ENCODE data around the gene MAMLD1.
A peak's percentile ranks its signal among the peaks of the same experiment; 100 is the strongest.

Gene MAMLD1

DNA sequence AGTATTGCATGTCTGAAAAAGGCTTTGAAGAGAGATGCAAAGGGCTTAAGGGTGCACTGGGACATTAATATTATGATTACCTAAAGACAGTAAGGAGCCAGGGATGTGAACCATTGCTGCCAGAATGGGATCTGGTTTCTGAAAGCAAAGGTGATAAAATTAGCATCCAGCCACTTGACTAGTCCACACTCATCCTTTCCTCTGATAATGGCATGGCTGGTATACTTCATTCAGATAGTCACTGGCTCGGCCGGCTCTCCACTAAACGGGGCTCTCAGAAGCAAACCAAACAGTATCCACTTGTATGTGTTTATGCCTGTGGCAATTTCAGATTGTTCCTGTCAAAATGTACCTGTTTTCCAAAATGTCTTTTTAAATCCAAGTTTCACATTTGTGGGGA lies 46.4 kb downstream of the MAMLD1 start:
- no peak for FAIRE-seq

DNA sequence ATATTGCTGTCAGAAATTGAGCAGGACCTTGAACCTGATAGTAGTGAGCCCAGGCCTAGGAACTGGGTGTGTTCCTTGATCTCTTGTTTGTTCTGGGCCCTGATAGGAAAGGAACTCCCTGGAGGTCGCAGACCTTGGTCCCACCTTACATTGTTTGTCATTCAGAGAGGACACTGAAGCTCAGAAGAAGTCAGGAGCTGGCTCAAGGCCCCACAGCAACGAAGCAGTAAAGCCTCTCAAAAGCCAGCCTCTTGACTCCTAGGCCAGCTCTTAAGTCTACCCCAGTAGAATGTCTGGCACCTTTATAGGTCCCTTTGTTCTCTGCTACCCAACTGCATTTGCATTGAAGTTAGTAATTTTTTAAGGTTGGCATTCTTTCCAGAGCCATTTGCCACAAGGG lies 46.8 kb downstream of the MAMLD1 start:
- FAIRE-seq = no peak

DNA sequence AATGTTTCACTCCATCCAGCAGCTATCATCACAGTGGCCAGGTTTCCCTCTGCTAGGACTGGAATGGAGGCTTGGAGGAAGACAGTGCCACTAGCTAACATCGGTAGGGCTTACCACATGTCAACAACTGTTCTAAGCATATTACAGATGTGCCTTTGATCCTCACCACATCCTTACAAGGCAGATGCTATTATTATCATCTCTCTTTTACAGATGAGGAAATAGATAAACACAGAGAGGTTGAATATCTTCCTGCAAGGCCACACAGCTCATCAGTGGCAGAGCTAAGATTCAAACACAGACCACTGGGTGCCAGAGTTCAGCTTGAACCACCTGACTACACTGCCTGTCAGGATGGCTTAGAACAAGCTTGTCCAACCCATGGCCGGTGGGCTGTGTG lies 47.4 kb downstream of the MAMLD1 start:
- no peak for FAIRE-seq

DNA sequence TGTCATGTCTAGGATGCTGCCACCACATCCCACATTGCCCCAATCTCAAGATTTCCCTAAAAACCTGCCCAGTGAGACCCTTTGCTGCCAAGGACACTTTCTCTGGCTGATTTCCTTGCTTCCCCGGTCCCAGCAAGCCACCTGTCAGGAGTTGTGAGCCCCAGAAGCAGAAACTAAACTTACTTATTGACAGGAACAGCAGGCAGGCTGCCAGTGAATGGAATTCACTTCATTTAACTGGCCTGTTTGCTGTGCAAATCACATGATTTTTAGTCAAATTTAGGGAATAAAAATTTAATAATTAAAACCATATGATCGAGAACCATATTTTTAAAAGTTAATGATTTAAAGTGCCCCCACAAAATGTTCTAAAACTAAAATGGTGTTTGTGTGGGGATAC lies 48.5 kb downstream of the MAMLD1 start:
- FAIRE-seq = no peak

DNA sequence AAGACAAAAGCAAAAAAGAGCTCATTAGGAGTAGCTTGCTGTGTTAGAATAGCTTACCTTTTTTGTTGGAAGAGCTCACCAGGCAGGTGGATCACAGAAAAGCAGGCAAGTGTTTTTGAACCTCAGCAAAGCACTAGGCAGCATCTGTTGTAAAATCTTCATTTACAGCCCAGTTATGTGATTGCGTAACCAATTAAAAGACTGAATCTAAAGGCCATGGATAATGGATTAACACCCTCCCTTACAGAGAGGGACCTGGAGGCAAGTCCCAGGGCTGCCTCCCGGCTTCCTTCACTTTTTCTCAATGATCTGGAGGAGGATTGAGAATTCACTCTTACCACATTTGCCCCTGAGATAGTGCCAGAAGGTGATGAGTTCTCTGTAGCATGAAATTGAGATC lies 51.1 kb downstream of the MAMLD1 start:
- FAIRE-seq = no peak

DNA sequence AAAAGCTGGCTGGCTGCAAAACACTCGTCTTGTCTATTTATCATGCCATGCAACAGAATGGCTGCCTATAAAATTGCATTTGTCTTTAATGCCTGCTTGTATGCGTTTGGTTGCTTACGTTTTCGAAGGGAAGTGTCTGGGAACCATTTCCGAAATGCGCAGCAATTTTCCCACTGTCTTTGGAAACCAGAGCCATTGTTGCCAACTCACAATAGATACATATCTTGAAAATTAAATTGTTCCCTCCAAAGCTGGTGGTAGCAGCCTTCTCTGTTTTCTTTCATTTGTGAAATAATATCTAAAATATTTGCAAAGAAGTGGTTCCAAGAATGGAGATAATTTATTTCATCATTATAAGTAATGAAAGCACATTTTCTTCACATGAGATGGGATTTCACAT lies 53.4 kb downstream of the MAMLD1 start:
- FAIRE-seq = no peak

DNA sequence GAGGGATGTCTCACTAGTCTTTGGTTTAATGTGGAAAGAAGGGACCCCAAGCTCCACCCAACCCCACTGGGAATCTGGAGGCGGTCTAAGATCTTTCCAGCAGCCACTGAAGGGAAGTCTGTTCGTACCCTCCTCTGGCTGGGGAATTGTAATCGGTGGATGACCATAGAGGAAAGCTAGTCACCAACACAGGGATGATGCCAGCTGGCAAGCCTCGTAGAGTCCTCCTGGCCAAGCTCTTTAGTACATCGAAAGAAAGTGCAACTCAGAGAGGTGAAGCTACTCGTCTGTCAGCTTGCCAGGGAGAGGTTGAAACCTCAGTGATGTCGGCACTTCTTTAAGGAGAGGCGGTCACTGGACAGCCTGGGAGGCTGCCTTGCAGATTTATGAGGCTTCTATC lies 58.7 kb downstream of the MAMLD1 start:
- FAIRE-seq = no peak

DNA sequence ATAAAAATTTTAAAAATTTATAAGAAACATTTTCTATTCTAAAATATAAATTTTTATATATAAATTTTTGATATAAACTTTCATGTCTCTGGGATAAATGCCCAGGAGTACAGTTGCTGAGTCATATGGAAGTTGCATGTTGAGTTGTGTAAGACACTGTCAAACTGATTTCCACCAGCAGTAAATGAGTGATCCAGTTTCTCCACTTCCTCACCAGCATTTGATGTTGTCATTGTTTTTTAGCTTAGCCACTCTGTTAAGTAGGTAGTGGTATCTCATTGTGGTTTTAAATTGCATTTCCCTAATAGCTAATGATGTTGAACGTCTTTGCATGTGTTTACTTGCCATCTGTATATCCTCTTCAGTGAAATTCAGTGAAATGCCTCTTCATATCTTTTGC lies 66.5 kb downstream of the MAMLD1 start:
- no peak for FAIRE-seq

DNA sequence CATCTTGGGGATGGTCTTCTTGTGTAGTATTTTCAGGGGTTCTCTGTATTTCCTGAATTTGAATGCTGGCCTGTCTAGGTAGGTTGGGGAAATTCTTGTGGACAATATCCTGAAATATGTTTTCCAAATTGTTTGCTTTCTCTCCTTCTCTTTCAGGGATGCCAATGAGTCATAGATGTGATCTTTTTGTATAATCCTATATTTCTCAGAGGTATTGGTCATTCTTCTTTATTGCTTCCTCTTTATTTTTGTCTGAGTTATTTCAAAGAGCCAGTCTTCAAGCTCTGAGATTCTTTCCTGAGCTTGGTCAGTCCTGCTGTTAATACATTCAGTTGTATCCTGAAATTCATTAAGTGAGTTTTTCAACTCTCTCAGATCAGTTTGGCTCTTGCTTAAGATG lies 73.1 kb downstream of the MAMLD1 start:
- no peak for FAIRE-seq

DNA sequence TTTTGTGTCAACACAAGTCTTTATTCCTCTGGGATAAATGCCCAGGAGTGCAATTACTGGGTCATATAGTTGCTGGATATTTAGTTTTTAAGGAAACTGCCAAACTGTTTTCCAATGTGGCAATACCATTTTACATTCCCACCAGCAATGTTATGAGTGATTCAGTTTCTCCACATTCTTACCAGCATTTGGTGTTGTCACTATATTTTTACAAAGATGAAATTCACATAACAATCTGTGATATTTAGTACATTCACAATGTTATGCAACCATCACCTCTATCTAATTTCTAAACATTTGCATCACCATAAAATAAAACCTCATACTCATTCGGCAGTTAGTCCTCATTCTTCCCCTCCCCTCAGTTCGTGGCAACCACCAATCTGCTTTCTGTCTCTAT lies 75.0 kb downstream of the MAMLD1 start:
- FAIRE-seq = no peak

DNA sequence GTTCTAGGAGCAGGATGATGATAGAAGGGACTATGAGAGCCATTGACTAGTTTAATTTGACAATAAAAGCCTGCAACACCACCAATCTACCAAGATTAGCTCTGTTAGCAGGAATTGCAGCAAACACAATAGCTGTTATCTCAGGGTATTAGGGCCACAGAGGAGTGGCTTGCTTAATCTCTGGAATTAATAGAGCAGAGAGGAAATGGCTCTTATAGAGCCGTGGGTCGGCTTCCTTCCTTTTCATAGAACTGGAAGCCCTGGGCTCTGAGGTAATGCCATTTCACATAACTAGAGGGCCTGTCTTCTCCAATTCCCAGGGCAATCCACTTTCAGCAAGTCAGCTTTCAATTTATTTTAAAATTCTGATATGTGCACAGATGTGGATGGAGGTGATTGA lies 83.0 kb downstream of the MAMLD1 start:
- FAIRE-seq = no peak

DNA sequence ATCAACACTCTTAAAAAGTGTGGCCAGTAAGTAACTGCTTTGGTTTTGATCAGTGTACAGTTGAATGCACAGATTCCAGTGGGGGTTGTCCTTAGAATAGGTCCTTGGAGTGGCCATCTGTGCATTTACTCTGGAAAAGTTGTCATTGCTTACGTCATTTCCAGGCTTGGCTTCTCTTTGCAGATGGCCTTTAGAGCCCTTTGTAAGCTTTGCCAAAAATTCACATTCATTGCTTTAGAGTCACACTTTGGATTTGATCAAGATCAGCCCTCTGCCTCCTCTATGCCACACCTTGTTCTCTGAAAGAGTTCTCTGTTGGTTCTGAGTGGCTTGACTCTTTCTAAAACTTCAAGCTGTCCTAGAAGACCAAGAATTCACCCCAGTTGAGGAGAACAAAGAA lies 83.9 kb downstream of the MAMLD1 start:
- FAIRE-seq = peak; percentile 53

DNA sequence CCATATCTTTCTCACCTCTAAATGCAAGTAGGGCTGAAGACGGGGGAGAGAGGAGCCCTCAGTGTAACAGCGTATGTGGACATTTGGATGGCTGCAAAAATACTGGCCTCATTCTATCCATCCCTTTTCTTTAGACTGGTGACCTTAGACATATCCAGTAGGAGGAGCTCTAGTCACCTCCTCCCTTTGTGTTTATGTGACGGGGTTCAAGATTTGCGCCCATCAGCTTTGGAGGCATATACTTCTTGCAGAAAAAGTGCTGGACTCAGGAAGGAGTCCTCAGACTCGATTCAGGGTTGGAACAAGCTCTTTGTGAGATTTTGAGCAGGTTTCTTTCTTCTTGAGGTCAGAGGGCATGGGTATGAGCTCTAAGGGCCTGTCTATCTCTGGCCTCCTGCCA lies 86.2 kb downstream of the MAMLD1 start:
- FAIRE-seq = no peak

DNA sequence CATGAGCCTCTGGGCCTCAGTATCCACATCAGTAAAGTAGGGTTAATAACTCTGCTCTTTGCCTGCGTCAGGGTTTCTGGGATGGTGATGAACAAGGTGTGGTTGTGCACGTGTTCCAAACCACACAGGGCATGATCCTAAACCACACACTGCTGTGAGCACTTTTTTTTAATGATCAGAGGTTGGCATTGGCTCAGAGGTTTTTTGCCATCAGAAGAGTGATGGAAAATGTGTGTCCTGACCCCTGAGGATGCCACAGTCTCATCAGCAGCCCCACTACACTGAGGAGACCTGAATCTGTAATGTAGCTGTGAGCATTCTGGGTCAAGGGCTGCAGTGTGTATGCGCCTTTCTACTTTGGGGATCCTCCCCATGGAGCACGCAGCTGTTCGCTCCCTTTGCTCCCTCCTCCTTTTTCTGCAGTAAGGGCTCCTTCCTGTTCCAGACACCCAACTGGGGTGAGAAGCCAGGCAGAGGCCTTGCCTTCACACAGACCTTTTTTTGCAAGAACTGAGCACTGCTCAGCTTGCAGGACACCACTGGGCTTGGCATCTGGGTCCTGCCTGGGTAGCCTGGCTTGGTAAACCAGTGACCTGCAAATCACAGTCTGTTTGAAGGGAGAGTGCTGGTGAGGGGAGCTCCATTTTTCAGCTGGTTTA lies 87.5 kb downstream of the MAMLD1 start:
- FAIRE-seq = no peak

DNA sequence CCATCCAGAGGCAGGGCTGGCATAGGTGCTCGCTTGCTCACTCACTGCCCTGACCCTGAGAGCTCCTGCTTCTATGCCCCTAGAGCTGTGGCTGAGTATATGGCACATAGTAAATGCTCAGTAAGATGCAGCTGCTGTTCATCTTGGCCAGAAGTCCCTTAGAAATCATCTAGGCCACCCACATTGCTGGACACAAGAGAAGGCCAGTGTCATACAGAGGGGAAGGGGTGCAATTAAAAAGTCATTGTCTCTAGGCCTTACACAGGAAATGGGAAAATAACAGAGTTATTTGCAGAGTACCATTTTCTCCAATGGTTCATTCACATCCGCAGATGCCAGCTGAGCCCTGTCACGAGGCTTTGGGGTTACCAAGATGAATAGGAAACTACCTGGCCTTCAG lies 88.8 kb downstream of the MAMLD1 start:
- no peak for FAIRE-seq

DNA sequence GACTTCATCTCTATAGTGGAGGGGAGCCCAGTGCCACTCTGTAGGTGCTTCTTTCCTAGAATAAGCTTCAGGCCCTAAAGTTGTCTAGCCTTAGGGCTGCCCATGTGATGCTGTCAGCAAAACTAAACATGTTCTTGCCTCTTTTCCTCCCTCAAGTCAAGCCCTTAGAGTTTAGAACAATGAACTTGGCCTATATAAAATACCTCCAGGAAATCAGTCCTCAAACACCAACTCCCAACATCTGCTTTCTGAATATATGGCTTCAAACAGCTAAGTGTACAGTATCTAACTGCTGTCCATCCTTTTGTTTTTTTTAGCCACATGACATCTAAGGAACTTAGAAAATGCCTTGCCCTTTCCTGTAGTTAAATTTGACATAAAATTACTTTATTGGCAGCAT lies 91.0 kb downstream of the MAMLD1 start:
- no peak for FAIRE-seq

DNA sequence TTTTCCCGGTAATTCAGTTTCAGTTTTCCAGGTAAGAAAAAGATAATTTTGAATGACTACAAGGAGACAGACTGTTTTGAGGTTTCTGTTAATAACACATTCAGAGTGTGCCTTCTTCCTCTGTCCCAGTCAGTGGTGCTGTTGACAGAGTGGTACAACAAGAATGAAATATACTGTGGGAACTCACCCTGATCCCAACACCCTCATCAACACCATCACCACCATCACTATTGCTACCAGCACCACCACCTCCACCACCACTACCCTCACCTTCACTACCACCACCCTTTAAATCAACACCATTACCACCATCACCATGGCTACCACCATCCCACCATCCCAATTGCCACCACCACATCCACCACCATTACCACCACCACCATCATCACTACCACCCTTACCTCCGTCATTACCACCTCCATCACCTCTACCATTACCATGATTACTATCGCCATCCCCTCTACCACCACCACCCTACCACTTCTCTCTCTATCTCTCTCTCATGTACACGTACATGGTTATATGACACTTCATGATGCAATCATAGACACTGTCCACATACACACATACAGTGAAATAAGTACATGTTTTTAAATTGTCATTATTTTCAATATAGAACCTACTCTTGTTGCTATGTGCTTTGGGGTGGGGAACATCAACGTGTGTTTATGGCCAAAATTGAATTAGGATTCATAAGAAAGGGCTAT lies 91.5 kb downstream of the MAMLD1 start:
- FAIRE-seq = no peak

DNA sequence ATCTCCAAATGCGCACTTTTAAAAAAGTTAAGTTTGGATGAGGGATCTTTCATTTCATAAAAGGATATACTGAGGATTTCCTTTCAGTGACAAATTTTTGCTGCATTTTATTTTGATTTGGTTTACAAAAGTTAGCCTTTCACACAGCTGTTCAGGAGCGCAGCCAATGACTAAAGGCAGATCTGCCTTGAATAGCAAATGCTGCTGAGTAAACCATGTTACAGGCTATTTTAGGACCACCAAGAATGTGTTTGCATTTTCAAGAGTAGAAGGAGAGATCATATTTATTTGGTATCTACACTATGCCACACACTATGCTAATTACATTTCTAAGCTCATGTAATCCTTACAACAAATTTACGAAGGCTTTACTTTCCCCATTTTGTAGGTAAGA lies 92.1 kb downstream of the MAMLD1 start:
- FAIRE-seq = no peak

DNA sequence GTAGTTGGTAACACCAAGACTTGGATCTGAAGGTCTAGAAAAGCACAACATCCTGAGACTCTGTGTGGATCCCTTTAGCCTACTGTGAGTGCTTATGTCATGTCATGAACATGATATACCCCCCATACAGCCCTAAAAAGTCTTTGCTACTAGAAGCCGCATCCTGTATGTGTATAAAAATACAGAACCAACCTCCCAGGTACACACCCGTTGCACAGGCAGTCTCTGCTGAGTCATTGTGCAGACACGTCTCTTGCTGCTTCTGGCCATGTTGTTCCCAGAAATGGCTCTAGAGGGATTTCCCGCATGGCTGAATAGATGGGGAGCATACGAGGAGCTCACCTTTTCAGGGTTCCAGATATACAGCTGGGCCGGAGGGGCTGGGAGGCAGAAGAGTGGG lies 93.3 kb downstream of the MAMLD1 start:
- no peak for FAIRE-seq

DNA sequence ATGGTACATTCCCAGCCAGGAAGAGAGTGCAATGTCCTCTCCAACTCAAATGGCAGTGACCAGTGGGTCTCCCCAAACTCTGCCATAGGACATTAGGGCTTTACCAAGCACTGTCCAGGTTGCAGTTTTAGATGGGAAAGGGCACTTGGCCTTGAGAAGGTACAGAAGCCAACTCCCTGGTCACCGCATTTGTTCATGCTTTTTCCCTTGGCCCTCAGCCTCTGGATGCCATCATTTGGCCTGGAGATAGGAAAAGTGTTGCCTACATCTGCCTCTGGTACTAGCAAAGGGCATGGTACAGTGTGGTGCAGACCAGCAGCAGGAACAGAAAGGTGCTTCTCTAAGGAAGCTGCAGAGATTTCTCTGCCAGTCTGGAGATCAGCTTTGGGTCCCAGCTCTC lies 93.8 kb downstream of the MAMLD1 start:
- FAIRE-seq = no peak

DNA sequence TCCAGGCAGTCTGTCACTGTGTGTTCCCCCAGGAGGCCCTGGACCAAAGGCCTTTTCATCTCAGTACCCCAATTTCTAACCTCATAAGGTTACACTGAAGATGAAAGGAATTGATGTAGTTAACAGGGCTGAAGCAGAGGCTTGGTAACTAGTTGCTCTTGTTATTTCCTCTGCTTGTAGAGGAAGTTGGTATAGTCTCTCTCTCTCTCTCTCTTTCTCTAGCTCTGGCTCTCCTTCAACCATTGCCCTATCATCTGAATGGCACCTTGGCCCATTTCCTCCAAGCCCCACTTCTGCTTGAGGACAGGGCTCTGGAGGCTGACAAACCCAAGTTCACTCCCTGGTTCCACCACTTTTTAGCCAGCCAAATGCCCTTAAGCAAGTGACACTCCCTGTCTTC lies 96.1 kb downstream of the MAMLD1 start:
- no peak for FAIRE-seq

DNA sequence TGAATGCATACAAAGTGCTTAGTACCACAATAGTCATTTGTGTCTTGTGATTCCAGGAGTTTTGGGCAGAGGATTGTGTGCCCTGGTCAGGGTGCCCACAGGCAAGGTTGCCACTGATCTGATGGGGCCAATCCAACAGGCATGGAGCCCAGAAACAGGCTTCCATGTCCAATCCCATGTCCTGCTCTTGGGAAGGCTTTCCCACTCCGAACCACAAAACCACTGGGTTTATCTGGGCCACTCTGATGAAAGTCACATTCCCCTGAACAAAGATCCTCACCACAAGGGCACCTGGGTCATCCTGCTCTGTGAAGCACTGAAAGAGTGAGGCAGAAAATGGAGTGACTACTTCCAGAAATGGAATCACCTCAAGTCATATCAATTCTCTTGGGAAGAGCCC lies 96.9 kb downstream of the MAMLD1 start:
- FAIRE-seq = no peak

DNA sequence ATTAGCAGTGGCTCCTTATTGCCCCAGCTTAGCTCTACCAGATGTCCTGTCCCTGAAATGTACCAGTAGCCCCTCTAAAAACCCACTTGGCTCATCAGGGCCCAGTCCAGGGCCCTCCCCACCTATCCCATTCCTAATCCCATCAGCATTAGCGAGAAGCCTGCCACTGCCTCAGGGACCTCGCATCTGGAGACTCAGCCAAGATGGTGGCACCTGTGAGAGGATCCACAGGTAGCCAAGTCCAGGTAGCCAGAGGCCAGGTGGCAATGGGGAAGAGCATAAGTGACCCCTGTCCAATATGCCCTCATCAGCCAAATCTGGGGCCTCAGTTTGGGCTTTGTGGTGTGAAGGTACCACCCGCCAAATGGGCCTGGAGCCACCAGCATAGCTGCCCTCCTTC lies 97.7 kb downstream of the MAMLD1 start:
- FAIRE-seq = no peak

DNA sequence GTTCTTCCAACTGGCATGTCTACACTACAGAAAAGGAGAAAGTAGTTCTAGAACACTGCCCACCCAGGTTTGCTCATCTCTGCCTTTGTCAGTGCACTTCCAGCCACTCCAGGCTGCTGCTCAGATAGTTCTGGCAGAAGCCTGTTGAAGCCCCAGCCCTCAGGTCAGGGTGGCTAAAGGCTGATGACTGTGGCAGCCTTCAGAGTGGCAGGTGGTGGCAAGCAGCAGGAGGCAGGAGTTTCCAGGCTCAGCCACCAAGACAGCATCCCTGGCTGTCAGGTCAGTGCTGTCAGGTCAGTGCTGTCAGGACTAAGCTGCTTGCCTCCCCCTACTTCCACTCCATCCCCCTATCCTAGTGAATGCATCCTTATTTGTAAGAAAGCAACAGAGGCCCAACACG lies 100.4 kb downstream of the MAMLD1 start:
- FAIRE-seq = no peak

DNA sequence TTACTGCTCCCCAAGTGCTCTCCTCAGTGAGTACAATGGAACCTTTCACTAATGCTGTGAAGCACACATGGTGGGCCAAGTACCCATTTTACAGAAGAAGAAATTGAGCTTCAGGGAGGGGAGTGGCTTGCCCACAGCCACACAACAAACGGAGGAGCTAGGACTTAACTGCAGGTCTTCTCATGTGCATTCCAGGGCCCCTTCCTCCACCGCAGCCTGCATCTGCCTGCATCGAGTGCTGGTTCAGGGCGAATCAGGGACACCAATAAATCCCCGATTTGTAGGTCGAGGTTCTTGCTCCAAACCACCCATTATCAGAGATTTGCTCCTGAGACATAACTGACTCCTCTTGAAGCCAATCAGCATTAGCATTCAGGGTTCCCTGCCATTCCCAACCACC lies 100.9 kb downstream of the MAMLD1 start:
- no peak for FAIRE-seq

Measured in islet of Langerhans (tissue), 1 donor.